SJSA1 (cell line): Measurements from ENCODE around the gene RNF212. TPM values are rescaled to one million over a fixed set of nuclear protein-coding genes. Genes with fewer than 3 reads are reported as not detected.

ENCODE experiments used
- DNase-seq, 2 experiments: peaks; one replicate each; pipeline ENCODE4 v3.0.0-alpha.2; 2015 to 2020; ENCODE audit warnings: low spot score in 2 of 2, low read depth in 1 of 2
- H3K27ac ChIP-seq: fragments of 250-450 bp; sonication (Bioruptor Pico); 2 replicates; pipeline ENCODE4 v1.5.1; 2020; ENCODE audit warnings: mild to moderate bottlenecking, moderate library complexity
- H3K27me3 ChIP-seq: fragments of 250-450 bp; sonication (Bioruptor Pico); replicated peaks from 2 replicates; pipeline ENCODE4 v1.5.1; 2020; ENCODE audit warnings: mild to moderate bottlenecking, moderate library complexity
- H3K36me3 ChIP-seq: fragments of 250-450 bp; sonication (Bioruptor Pico); 2 replicates; pipeline ENCODE4 v1.5.1; 2020; ENCODE audit warnings: mild to moderate bottlenecking
- H3K4me1 ChIP-seq: fragments of 250-450 bp; sonication (Bioruptor Pico); replicated peaks from 2 replicates; pipeline ENCODE4 v1.6.1; 2021; ENCODE audit warnings: mild to moderate bottlenecking
- H3K4me3 ChIP-seq: fragments of 250-450 bp; sonication (Bioruptor Pico); 2 replicates; pipeline ENCODE4 v1.5.1; 2020; ENCODE audit warnings: mild to moderate bottlenecking
- H3K9me3 ChIP-seq: fragments of 250-450 bp; sonication (Bioruptor Pico); replicated peaks from 2 replicates; pipeline ENCODE4 v1.5.1; 2020; ENCODE audit warnings: mild to moderate bottlenecking
- total RNA-seq: library from RNA; depleted of rRNA; stranded (reverse); fragments of >200 nt; shearing (Covaris generic); gene quantifications from 2 replicates; pipeline ENCODE4 v1.2.3, GENCODE V29; 2014

The RNF212 gene
- total RNA-seq, 1 experiment from 2014 or later = not detected

DNA sequence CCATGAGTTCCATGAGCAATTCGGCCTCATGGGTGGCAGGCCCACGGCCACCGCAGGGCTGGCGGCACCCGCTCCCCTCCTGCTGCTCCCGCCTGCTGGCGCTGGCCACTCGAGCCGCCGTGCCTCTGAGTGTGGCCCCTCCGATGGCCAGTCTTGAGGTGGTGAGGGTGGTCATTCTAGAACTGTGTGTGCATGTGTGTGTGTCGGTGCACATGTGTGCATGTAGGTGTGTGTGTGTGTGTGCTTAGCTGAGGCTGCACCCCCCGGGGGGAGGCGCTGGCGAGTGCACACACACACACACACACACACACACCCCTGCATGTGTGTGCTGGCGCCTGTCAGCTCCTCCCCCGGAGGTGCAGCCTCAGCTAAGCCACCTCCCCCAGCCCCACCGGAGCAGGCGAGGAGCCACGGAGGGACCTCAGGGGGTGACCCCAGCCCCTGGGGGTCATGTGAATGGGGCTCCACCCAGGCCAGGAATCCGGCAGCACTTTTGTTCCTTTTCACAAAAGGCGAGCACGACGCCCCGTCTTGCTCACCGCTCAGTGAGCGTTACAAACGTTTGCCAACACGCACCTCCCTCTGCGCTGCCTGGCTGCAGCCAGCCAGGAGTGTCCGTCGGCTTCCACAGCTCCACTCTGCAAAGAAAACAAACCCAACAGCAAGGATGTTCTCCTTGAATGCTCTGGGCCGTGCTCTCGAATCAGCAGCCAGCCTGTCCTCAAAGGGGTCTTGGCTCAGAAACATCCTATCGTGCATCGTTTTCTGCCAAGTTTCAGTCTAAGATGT, 72.0 kb downstream of the RNF212 start:
- peak; percentile 11 to 52 for DNase-seq
- Histone ChIP-seq H3K27ac (no peak overlapping the region), H3K27me3 (no peaks in the 10 kb centered on the region), H3K4me1 (peaks cover 37% of the 10 kb centered on the region), H3K36me3 (no peaks in the 10 kb centered on the region), H3K9me3 (no peaks in the 10 kb centered on the region), H3K4me3 (no peak overlapping the region)

DNA sequence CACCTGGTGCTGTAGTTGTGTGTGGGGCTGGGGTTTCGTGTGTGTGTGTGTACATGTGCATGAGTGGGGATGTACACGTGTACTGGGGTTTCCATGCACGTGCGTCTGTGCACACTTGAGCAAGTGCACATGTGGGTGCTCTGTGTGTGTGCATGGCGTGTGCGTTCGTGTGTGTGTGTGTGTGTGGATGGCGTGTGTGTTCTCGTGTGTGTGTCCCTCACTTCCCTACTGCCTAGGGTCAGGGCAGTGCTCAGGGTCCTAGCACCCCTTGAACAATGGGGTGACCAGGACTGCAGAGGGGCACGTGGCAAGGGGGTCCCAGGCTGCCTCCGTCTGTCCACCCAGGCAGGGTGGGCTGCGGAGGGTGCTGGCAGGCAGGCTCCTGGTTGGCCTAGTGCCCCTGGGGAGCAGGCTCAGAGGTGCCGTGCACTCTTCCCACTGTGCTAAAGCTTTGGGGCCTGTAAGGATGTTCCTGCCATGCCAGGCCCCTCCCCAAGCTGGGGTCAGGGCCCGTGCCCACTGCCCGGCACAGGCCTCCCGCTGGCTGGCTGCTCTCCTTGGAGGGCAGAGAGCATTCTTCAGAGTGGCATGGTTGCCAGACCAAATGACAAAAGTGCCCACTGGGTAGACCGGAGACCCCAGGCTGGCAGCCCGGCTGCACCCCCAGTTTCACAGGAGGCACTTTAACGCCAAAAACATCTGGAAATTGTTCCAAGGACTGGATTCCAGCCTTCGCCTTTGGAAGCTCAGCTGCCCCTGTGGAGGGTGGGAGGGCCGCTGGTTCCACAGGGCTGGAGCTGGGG, 72.8 kb downstream of the RNF212 start:
- Histone ChIP-seq H3K36me3 (no peaks in the 10 kb centered on the region), H3K4me1 (peaks cover 37% of the 10 kb centered on the region), H3K27me3 (no peaks in the 10 kb centered on the region), H3K9me3 (no peaks in the 10 kb centered on the region), H3K27ac (no peak overlapping the region), H3K4me3 (no peak overlapping the region)
- DNase-seq = no peak

DNA sequence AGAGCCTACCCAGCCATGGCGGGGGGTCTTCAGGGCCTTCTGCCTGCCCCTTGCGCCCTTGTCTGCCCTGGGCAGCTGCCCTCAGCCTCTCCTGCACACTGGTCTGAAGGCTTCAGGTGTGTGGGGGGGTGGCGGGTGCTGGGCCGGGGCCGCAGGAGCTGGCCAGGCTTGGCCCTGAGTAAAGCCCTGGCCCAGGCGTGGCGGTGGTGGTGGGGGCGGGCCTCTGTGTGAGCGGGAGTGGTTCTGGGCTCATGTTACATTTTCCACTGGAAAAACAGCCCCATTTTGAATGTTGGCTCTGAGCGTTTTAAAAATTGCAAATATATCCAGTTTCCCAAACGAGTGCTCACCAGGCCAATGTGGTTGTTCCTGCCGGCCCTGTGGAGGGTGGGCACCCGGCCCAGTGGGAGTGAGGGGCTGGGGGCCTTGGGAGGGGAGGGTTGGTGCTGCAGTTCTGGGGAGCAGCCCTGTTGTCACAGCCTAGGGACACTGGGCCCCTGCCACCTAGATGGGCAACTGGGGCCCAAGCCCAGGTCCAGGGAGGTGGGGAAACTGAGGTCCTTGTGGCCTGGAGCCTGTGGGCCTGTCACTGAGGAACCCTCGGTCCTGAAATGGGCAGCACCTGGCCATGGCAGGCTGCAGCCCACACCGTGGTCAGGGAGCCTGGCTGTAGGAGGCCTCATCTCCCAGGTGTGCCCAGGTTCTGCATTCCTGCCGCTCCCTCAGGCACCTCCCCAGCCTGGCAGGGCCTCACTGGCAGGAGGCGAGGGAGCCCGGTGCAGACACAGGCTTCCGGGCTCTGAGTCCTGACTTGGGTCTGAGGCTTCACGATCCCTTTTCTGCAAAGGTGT, 73.6 kb downstream of the RNF212 start:
- Histone ChIP-seq H3K27ac (no peak overlapping the region), H3K9me3 (no peaks in the 10 kb centered on the region), H3K27me3 (no peaks in the 10 kb centered on the region), H3K36me3 (no peaks in the 10 kb centered on the region), H3K4me1 (peaks cover 32% of the 10 kb centered on the region), H3K4me3 (no peak overlapping the region)
- no peak for DNase-seq

DNA sequence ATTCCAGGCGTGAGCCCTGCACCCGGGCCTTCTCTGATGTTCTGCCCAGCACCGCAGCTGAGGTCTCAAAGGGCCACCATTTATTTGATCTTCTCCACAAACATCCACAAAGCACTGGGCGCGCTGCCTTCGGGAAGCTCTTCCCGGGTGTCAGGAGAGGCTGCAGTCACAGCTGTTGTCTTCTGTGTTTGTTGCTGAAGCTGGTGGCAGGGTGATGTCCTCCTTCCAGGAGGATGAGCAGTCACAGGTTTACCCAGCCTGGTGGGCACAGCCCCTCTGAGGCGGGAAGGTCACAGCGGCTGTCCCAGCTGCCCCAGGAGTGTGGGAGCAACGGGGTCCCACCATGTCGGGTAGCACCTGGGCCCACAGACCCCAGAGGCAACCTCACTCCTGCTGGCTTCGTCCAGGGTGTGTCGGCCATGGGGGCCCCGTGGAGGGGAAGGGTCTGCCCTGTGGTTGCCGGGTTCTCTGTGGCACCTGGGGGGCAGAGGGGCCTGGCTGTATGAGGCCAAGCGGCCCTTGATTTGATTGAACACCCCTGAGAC, 74.3 kb downstream of the RNF212 start:
- Histone ChIP-seq H3K36me3 (no peaks in the 10 kb centered on the region), H3K27ac (no peak overlapping the region), H3K27me3 (no peaks in the 10 kb centered on the region), H3K4me3 (no peak overlapping the region), H3K4me1 (peaks cover 31% of the 10 kb centered on the region), H3K9me3 (no peaks in the 10 kb centered on the region)
- no peak for DNase-seq

DNA sequence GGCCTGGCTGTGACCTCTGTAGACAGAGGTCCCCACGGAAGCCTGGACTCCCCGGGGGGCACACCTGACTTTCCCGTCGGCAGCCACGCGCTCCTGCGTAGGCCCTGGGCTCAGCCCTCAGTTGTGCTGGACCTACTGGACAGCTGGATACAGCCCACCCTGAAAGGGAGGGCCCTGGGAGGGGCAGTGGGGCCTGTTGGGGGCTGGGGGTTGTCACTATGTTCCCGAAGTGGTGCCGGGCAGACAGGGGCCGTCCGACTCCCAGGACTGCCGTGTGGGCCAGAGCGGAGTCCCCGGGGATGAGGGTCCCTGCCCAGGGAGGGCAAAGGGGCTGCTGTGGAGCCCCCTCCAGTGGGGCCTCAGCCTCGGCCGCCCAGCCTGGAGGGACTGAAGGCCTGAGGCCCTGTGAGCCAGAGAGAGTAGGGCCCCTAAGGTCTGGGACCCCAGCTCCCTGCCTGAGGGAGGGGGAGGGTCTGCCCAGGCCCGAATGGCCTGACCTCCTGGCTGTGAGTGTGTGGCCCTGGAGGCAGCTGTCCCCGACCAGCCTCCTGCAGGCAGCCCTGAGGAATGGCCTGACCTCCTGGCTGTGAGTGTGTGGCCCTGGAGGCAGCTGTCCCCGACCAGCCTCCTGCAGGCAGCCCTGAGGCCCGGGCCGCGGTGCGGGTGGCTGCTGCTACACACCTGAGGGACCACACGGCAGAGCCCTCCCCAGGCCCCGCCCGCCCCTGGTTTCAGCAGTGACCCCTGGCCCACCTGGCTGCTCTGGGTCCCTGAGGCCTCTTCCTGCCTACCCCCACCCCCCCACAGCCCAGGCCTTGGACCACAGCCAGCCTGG, 76.2 kb downstream of the RNF212 start:
- H3K36me3 ChIP-seq = no peaks in the 10 kb centered on the region
- peaks cover 28% of the 10 kb centered on the region for H3K4me1 ChIP-seq
- H3K4me3 ChIP-seq = no peak overlapping the region
- H3K9me3 ChIP-seq = no peaks in the 10 kb centered on the region
- no peak for DNase-seq
- no peak overlapping the region for H3K27ac ChIP-seq
- H3K27me3 ChIP-seq = no peaks in the 10 kb centered on the region

DNA sequence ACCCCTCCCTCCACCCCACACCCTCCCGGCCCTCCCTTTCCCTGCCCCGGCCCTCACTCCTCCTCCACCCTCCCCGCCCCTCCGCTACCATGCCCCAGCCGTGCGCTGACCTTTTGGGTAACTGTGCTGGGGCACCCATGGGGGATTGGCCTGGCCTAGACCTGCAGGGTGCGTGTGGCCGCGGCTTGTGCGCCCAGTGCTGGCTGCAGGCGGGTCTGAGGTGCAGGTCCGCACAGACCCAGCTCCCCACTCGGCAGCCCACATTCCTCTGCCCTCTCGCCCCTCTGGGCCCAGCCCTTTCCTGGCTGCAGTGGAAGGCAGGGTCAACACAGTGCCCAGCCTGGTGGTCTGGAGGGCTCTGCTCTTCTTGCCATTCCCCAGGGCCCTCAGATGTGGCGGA, 77.3 kb downstream of the RNF212 start:
- Histone ChIP-seq H3K9me3 (no peaks in the 10 kb centered on the region), H3K4me1 (peaks cover 18% of the 10 kb centered on the region), H3K36me3 (no peaks in the 10 kb centered on the region), H3K27me3 (no peaks in the 10 kb centered on the region), H3K27ac (no peak overlapping the region), H3K4me3 (no peak overlapping the region)
- no peak for DNase-seq

DNA sequence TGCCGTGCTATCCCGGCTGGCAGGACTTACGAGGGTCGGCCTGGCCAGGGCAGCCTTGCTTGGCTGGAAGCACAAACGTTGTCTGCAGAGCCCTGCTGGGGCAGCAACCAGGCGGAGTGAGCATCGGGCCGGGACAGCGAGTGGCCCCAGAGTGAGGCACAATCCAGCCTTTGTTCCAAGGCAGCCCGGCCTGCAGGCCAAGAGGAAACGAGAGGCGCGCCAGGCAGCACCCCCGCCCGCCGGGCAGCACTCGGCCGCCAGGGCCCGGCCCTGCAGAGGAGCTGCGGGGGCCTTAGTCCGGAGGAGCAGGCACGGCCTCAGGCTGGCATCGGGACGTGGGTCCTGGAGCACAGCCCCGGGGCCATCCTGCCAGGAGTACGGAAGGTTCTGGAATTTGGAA, 77.9 kb downstream of the RNF212 start:
- Histone ChIP-seq H3K9me3 (no peaks in the 10 kb centered on the region), H3K4me3 (no peak overlapping the region)
- no peak for DNase-seq

DNA sequence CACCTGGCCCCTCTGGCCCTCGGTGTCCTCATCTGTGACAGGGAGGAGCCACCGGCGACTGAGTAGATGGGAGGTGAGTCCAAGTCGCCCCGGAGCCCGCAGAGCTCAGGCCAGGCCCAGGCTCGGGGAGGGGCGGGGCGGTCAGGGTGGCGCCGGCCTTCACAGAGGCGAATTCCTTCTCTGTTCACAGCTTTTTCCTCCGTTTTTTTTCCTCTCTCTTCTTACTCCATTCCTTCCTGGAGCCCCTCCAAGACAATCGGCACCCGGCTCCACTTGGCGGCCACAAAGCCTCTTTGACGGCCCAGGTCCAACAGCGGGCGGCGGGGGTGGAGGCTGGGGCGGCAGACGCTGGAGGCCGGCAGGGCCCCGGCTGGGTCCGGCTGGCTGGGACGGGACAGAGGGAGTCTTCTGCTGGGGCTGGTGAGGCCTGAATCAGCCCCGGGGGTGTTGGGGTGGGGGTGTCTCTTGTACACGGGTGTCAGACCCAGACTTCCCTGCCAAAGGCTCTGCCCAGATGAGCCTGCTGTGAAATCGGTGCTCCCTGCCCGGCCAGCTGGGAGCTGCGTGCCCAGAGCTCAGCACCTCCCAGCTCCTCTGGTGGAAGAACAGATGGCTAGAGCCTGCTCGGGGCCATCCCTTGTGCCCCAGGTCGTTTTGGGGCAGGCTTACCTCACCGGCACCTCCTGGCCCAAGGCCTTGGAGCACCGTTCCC, 79.4 kb downstream of the RNF212 start:
- peak overlapping the region; percentile 54 for H3K27ac ChIP-seq
- no peaks in the 10 kb centered on the region for H3K9me3 ChIP-seq
- H3K36me3 ChIP-seq = no peaks in the 10 kb centered on the region
- H3K27me3 ChIP-seq = no peaks in the 10 kb centered on the region
- peaks cover 14% of the 10 kb centered on the region for H3K4me1 ChIP-seq
- H3K4me3 ChIP-seq = peak overlapping the region; percentile 28
- DNase-seq = peak; percentile 36 to 52

More for the DNA sequence above, 77.9 kb downstream of the RNF212 start:
- no peaks in the 10 kb centered on the region for H3K27me3 ChIP-seq
- no peaks in the 10 kb centered on the region for H3K36me3 ChIP-seq
- no peak overlapping the region for H3K27ac ChIP-seq
- H3K4me1 ChIP-seq = peaks cover 14% of the 10 kb centered on the region

DNA sequence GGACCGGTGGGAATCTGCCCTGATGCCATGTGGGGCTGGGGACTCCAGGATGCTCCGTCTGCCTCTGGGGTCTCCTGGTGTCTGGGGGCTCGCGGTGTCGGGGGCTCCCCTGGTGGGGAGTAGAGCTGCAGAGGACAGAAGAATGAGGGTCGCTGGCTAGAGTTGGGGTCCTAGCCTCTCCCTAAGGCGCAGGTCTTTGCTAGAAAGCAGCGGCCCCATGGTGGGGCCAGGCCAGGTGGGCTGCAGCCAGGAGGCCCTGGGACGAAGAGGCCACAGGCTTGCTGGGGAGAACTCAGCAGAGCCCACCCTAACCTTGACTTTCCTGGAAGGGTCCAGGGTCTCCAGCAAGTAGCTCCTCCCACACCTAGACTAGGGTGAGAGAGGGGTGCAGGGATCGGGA, 80.5 kb downstream of the RNF212 start:
- Histone ChIP-seq H3K27me3 (no peaks in the 10 kb centered on the region), H3K27ac (no peak overlapping the region), H3K4me3 (no peak overlapping the region), H3K36me3 (no peaks in the 10 kb centered on the region), H3K9me3 (no peaks in the 10 kb centered on the region), H3K4me1 (peaks cover 22% of the 10 kb centered on the region)
- no peak for DNase-seq

DNA sequence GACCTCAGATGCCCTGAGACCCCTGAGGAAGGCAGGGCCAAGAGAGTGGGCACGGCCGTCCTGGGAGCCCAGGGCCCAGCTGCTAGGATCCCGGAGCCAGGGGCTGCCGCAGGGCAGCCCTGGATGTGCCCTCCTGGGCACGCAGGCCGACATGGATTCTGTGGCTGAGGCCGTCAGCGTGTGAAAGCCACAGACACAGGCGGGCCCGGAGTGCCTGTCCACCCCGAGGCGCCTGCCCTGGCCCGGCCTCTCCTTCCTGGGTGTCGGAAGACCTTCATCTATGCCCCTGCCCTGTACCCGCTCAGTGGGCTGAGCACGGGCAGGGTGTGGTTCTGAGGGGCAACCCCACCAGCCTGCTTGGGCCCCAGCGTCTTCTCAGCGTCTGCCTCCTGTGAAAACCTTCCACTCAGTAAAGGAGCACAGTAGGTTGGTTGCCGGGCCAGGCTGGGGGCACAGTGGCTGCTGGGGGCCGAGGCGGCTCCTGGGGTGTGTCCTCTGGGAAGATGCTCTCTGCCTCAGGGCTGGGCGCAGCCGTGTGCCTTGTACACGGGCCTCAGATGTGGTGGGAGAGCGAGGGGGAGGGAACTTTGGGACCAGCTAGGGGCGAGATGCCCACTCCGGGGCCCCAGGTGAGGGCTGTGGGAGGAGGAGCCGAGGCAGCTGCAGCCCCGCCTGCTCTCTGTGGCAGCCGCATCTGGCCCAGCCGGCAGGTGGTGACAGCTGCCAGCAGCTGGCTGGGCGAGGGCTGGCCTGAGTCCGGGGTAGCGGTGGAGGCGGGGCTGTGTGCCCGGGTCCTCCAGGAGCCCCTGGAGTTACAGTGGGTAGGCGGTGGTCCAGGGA, 81.2 kb downstream of the RNF212 start:
- H3K9me3 ChIP-seq = no peaks in the 10 kb centered on the region
- H3K4me3 ChIP-seq = no peak overlapping the region
- DNase-seq = no peak
- no peaks in the 10 kb centered on the region for H3K27me3 ChIP-seq
- peaks cover 29% of the 10 kb centered on the region for H3K4me1 ChIP-seq
- H3K36me3 ChIP-seq = no peaks in the 10 kb centered on the region
- H3K27ac ChIP-seq = no peak overlapping the region

DNA sequence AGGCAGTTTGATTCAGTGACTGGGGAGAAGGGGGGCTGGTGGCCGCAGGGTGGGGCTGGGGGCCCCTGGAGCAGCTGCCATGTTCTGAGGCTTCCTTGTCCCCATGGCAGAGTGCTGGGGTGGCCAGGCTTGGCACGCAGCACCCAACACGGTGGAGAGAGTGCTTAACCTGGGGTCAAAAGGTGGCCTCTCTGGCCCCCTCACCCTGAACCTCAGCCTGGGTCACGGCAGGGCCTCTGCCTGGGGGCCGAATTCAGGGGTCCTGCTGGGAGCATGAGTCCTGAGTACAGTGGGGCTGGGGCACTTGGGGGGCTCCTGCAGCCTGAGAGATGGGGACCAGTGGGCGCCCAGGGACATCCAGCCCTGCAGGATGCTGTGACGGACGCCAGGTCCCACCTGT, 82.0 kb downstream of the RNF212 start:
- H3K9me3 ChIP-seq = no peaks in the 10 kb centered on the region
- H3K4me3 ChIP-seq = no peak overlapping the region
- no peaks in the 10 kb centered on the region for H3K36me3 ChIP-seq
- no peak overlapping the region for H3K27ac ChIP-seq
- peaks cover 35% of the 10 kb centered on the region for H3K4me1 ChIP-seq
- H3K27me3 ChIP-seq = no peaks in the 10 kb centered on the region
- no peak for DNase-seq

DNA sequence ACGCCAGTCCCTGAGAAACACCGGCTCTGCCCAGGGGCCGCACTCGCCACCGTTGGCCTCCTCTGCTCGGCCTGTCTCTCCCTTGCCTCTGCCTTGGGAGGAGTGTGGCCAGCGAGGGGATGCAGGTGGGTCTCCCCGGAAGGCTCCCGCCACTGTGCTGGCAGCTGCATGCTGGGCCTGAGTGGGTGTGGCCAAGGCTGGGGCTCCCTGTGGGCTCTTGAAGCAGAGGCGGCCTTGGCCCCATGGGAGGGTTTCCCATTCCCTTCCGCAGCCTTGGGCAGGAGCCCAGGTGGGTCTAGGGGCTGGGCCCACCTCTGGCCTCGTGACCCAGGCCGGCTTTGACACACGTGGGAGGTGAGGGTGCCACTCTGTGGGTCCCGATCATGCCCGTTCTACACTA, 82.8 kb downstream of the RNF212 start:
- Histone ChIP-seq H3K9me3 (no peaks in the 10 kb centered on the region), H3K27ac (no peak overlapping the region), H3K27me3 (no peaks in the 10 kb centered on the region), H3K4me3 (no peak overlapping the region), H3K36me3 (peaks cover 6% of the 10 kb centered on the region; the same call in 1 of the 2 replicates), H3K4me1 (peaks cover 43% of the 10 kb centered on the region)
- DNase-seq = no peak
